Measurements from ENCODE around the gene ZNF621.

- TF ChIP-seq CTCF (conservative IDR thresholded peaks at IDR 0.05), result no peak
- TF ChIP-seq ZFX (IDR thresholded peaks at IDR 0.05), result no peak
Observed at GRCh38 chr3:40487172-40487571, 37.6 kb upstream of the ZNF621 start.

All from C4-2B (cell line).